Loucy (cell line): ENCODE results near the gene PROX2.

Source experiments
- H2AFZ ChIP-seq: fragments of 200-600 bp; sonication (generic); 2 replicates; pipeline ENCODE4 v1.6.0; 2016; ENCODE audit warnings: antibody characterized with exemption, mild to moderate bottlenecking, low read length, moderate library complexity
- H3F3A ChIP-seq: fragments of 200-600 bp; 2 replicates; pipeline ENCODE4 v1.6.0; 2016; ENCODE audit warnings: antibody characterized with exemption, low read depth, mild to moderate bottlenecking
- H3K27me3 ChIP-seq: fragments of 200-600 bp; sonication (generic); 2 replicates; pipeline ENCODE4 v1.6.1; 2014; ENCODE audit warnings: low read length, mild to moderate bottlenecking; ENCODE audit not compliant: insufficient read depth, poor library complexity, severe bottlenecking
- H3K36me3 ChIP-seq: fragments of 200-600 bp; sonication (generic); 2 replicates; pipeline ENCODE4 v1.6.1; 2016; ENCODE audit warnings: low read length; ENCODE audit not compliant: insufficient read depth
- H3K4me1 ChIP-seq: fragments of 200-600 bp; sonication (generic); 2 replicates; pipeline ENCODE4 v1.5.1; 2014; ENCODE audit warnings: low read length, mild to moderate bottlenecking; ENCODE audit not compliant: insufficient read depth, poor library complexity, severe bottlenecking
- H3K4me2 ChIP-seq: fragments of 200-600 bp; sonication (generic); 2 replicates; pipeline ENCODE4 v1.6.0; 2014; ENCODE audit warnings: antibody characterized with exemption, low read length, low read depth, mild to moderate bottlenecking; ENCODE audit not compliant: poor library complexity, severe bottlenecking
- H3K4me3 ChIP-seq: fragments of 200-600 bp; sonication (generic); 2 replicates; pipeline ENCODE4 v1.5.1; 2014; ENCODE audit warnings: low read length, mild to moderate bottlenecking, mixed read lengths; ENCODE audit not compliant: poor library complexity, severe bottlenecking
- H3K79me2 ChIP-seq: fragments of 200-600 bp; sonication (generic); 2 replicates; pipeline ENCODE4 v1.6.1; 2014; ENCODE audit warnings: low read length; ENCODE audit not compliant: insufficient read depth
- H3K9ac ChIP-seq: fragments of 200-600 bp; sonication (generic); 2 replicates; pipeline ENCODE4 v1.6.0; 2014; ENCODE audit warnings: mild to moderate bottlenecking, low read depth, low read length, moderate library complexity; ENCODE audit not compliant: poor library complexity, severe bottlenecking
- H3K9me2 ChIP-seq: fragments of 200-600 bp; sonication (generic); replicated peaks from 2 replicates; pipeline ENCODE4 v1.6.1; 2016; ENCODE audit warnings: low read depth, low read length, mixed read lengths
- H3K9me3 ChIP-seq: fragments of 200-600 bp; sonication (generic); 2 replicates; pipeline ENCODE4 v1.6.1; 2014; ENCODE audit warnings: mild to moderate bottlenecking, antibody characterized with exemption, low read length, low read depth; ENCODE audit not compliant: insufficient read depth
- H4K20me1 ChIP-seq: fragments of 200-600 bp; sonication (generic); 2 replicates; pipeline ENCODE4 v1.6.0; 2014; ENCODE audit warnings: antibody characterized with exemption, low read length, mild to moderate bottlenecking; ENCODE audit not compliant: insufficient read depth, poor library complexity, severe bottlenecking
- EZH2phosphoT487 ChIP-seq: fragments of 200-600 bp; IDR thresholded peaks from 2 replicates; pipeline ENCODE4 v1.6.1; 2018; ENCODE audit warnings: antibody characterized with exemption, mild to moderate bottlenecking, moderate library complexity, borderline replicate concordance
- TF ChIP-seq, protein P1 (sequence below): fragments of 200-600 bp; sonication (generic); conservative IDR thresholded peaks from 2 replicates; pipeline ENCODE4 v1.5.1; 2014; ENCODE audit warnings: mild to moderate bottlenecking, antibody characterized with exemption, low read length

Gene PROX2

DNA sequence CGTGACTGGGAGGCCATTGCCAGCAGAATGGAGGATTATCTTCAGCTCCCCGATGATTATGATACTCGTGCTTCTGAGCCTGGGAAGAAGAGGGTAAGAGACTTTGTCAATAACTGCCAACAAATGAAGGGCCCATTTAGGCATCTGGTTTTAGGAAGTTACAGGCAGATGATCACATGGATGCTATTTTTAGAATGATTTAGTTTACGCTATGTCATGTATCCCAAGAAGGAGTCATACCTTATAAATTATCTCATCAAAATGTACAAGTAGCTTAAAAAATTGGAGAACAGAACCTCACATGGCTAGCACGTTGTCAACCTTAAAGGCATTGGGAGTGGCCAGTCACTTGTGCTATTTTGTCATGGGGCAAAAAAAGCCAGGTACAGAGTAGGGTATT lies 46.7 kb downstream of the PROX2 start:
- no peak overlapping the region for H2AFZ ChIP-seq
- peaks cover 77% of the 10 kb centered on the region for H3K36me3 ChIP-seq
- H4K20me1 ChIP-seq: no peaks in the 10 kb centered on the region
- H3K9me3 ChIP-seq: no peaks in the 10 kb centered on the region
- no peaks in the 10 kb centered on the region for H3F3A ChIP-seq
- no peak overlapping the region for H3K4me3 ChIP-seq
- no peak overlapping the region for H3K4me2 ChIP-seq
- H3K27me3 ChIP-seq: no peaks in the 10 kb centered on the region
- TF ChIP-seq, protein P1, sequence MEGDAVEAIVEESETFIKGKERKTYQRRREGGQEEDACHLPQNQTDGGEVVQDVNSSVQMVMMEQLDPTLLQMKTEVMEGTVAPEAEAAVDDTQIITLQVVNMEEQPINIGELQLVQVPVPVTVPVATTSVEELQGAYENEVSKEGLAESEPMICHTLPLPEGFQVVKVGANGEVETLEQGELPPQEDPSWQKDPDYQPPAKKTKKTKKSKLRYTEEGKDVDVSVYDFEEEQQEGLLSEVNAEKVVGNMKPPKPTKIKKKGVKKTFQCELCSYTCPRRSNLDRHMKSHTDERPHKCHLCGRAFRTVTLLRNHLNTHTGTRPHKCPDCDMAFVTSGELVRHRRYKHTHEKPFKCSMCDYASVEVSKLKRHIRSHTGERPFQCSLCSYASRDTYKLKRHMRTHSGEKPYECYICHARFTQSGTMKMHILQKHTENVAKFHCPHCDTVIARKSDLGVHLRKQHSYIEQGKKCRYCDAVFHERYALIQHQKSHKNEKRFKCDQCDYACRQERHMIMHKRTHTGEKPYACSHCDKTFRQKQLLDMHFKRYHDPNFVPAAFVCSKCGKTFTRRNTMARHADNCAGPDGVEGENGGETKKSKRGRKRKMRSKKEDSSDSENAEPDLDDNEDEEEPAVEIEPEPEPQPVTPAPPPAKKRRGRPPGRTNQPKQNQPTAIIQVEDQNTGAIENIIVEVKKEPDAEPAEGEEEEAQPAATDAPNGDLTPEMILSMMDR: no peak
- no peak for TF ChIP-seq EZH2phosphoT487
- no peaks in the 10 kb centered on the region for H3K9me2 ChIP-seq
- H3K4me1 ChIP-seq: no peaks in the 10 kb centered on the region
- no peak overlapping the region for H3K9ac ChIP-seq
- no peaks in the 10 kb centered on the region; the same call in 1 of the 2 replicates for H3K79me2 ChIP-seq

DNA sequence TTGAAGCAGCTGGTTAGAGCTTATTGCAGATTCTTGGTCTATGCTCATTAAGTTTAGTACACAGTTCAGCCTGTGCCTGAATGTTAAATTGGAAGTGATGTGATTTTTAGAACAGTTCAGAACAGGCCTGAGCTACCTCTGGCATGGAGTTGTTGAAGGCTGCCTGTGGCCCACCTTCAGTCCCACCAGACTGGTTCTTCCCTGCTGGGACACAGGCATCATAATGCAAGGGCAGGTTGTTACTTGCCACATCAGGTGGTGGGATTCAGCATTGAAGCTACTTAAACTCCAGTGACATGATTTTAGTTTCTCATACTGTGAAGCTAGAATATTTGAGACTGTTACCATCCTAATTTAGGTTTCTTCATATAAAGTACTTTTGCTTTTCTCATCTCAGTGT lies 49.4 kb downstream of the PROX2 start:
- Histone ChIP-seq H3K4me3 (no peak overlapping the region), H3K36me3 (peaks cover 85% of the 10 kb centered on the region), H4K20me1 (no peaks in the 10 kb centered on the region), H3K4me2 (no peak overlapping the region), H3K27me3 (no peaks in the 10 kb centered on the region), H3K9me3 (no peaks in the 10 kb centered on the region), H3K9me2 (no peaks in the 10 kb centered on the region), H2AFZ (no peak overlapping the region), H3K79me2 (no peaks in the 10 kb centered on the region; the same call in 1 of the 2 replicates), H3K4me1 (no peaks in the 10 kb centered on the region), H3F3A (no peaks in the 10 kb centered on the region), H3K9ac (no peak overlapping the region)
- TF ChIP-seq, protein P1: no peak
- TF ChIP-seq EZH2phosphoT487: no peak
